Measurements from ENCODE around the gene IMMP2L.
"Not testable (repeated sequence)": the region's sequence is repeated elsewhere in the genome, so short reads cannot be mapped to it uniquely, and the experiment has no call there.

The IMMP2L gene

GRCh38 chr7:111324776-111325175, 237.5 kb downstream of the IMMP2L start:
- DNase-seq, result no peak

DNA sequence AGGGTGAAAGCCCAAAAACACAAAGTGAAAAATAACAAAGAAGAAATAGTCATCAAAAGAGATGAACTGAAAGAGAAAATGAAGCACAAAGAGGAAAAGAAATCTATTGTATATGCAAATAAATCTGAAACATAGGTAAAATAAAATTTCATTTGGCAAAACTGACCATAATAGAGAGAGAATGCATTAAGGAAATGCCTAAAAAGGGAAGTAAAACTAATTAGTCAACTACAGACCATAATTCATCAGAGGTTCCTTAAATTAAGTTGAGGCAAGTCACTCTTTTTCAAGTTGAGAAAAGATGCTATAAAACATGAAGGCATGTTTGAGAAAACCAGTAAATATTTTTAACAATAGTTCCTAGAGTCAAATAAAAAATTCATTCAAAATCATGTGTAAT, 238.1 kb downstream of the IMMP2L start:
- DNase-seq, result no peak

GRCh38 chr7:111323670-111324069, 238.6 kb downstream of the IMMP2L start:
- not testable (repeated sequence) for DNase-seq

GRCh38 chr7:111320133-111320532, 242.2 kb downstream of the IMMP2L start:
- no peak for DNase-seq

- DNase-seq, result no peak
These were observed 249.3 kb downstream of the IMMP2L start for GRCh38 chr7:111312966-111313365.

DNA sequence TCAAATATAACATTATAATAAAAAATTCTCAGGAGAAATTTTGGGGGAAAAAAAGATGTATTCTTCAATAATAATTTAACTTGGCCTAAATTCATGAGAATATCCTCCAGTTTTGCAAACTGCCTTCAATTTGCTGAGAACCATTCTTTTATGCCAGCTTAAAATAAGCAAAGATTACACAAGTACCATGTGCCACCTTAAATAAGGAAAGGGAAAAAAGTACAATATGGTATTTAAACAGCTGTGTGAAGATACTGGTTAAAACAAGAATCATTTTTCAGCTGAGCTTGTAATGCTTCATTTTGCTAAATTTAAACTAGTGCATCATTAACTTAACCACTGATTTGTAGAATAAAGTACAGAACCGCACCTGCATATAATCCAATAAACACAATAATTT, 253.6 kb downstream of the IMMP2L start:
- DNase-seq, result no peak

- no peak for DNase-seq
These were observed 260.4 kb downstream of the IMMP2L start for GRCh38 chr7:111301891-111302290.

- no peak for DNase-seq
These were observed 267.8 kb downstream of the IMMP2L start for GRCh38 chr7:111294494-111294893.

DNA sequence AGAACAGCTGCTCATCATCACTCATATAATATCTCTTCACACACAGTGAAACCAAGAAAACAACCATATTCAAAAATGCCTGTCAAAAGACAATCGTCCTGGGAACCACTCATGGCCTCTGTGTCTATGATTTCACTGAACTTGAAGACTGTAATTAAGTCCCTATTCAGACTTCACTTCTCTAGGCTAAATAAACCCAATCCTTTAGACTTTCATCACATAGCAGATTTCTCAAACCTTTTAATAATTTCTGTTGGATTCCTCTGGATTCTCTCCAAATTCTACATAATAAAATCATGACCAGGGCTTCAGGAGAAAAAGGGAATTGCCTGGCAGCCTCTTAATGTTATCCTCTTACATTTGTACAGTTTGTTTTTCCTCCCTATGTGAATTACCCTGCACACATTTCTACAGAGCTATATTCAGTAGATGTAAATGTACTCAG, 270.2 kb downstream of the IMMP2L start:
- peak; percentile 95 for DNase-seq

GRCh38 chr7:111290982-111291381, 271.3 kb downstream of the IMMP2L start:
- DNase-seq, result no peak

DNA sequence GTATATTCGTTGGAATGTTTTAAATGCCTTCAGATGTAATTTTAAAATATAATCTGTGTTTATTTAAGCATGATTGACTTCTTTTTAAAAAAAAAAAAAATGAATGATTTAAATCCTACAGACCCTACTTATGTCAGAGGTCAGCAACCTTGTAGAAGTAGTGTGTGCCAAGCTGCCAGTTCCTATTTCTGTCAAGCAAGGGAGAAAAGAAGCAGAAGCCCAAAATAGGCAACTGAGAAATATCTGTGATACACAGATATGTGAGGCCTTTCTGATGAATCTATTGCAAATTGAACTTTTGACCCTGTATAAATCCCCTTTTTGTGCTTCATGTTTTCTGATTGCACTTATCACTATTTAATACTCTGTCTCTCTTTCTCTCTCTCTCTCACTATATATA, 271.9 kb downstream of the IMMP2L start:
- no peak for DNase-seq

DNA sequence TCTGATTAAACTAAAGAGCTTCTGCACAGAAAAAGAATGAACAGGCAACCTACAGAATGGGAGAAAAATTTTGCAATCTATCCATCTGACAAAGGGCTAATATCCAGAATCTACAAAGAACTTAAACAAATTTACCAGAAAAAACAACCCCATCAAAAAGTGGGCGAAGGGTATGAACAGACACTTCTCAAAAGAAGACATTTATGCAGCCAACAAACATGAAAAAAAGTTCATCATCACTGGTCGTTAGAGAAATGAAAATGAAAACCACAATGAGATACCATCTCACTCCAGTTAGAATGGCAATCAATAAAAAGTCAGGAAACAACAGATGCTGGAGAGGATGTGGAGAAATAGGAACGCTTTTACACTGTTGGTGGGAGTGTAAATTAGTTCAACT, 273.9 kb downstream of the IMMP2L start:
- DNase-seq, result not testable (repeated sequence)

DNA sequence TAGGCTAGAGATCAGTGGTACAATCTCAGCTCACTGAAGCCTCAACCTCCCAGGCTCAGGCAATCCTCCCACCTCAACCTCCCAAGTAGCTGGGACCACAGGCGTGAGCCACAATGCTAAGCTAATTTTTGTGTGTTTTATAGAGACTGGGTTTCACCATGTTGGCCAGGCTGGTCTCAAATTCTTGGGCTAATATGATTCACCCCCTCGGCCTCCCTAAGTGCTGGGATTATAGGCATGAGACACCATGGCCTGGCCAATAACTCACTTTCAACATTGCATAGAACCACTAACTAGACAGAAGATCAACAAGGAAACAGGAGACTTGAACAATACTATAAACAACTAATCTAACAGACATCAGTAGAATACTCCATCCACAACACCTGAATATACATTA, 279.7 kb downstream of the IMMP2L start:
- no peak for DNase-seq

DNA sequence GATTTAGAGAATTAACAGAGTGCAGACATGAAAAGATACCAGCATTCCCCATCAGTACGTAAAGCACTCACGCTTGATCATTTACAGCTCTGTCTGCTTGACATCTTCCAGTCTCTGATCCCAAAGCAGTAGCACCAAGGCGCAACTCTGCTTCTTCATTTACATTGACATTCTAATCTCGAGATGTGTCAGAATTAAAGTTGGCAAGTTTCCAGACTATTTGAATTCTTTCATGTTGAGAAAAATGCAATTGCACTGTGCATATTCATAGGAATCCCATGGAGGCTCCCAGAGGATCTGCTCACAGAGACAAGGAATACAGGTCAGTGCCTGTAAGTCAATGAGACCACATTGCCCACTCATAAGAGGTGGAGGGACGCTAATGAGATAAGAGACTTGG, 287.4 kb downstream of the IMMP2L start:
- no peak for DNase-seq

DNA sequence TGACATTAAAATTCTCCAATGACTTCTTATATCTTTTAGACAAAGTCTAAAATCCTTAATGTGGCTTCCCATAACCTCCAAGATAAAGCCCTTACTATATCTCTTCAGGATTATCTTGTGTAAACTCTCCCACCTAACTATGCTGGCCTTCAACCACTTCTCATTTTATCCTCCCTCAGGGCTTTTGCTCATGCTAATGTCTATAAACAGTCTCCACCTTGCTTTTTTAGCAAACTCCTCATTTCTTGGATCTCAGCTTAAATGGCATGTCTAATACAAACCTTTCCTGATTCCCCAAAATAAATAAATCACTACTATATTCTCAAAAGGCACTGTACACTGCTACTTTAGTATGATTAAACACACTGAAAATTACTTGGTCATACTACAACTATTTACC, 290.2 kb downstream of the IMMP2L start:
- no peak for DNase-seq

DNA sequence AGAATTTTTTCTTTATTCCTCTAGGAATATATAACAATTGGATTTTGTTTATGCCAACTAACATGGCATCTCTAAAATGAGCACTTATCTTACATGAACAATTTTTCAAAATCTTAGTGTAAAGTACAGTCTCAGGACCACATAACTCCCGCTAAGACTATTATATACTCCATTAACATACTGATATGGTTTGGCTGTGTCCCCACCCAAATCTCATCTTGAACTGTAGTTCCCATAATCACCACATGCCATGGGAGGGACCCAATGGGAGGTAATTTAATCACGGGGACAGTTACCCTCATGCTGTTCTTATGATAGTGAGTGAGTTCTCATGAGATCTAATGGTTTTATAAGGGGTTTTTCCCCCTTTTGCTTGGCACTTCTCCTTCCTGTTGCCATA, 291.5 kb downstream of the IMMP2L start:
- DNase-seq, result not testable (repeated sequence)

- DNase-seq, result no peak
These were observed 293.4 kb downstream of the IMMP2L start for GRCh38 chr7:111268941-111269340.

DNA sequence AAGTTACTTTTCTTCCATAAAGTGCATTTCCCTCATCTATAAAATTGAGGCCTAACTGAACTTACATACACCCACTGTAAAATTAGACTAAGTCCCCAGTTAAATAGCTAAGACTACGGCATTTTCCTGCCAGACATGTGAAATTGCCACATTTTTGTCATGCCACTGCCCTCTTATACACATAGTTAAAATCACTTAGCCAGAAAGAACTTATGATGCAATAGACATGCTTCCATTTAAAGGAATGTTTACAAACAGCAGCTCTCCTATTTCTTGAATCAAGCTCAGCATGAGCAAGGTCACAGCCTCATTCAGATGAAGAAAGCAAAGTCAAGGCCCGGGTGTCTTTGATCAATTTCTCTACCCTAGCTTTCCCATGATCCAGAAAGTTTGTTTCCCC, 295.7 kb downstream of the IMMP2L start:
- DNase-seq, result no peak

- DNase-seq, result no peak
These were observed 296.9 kb downstream of the IMMP2L start for GRCh38 chr7:111265394-111265793.

DNA sequence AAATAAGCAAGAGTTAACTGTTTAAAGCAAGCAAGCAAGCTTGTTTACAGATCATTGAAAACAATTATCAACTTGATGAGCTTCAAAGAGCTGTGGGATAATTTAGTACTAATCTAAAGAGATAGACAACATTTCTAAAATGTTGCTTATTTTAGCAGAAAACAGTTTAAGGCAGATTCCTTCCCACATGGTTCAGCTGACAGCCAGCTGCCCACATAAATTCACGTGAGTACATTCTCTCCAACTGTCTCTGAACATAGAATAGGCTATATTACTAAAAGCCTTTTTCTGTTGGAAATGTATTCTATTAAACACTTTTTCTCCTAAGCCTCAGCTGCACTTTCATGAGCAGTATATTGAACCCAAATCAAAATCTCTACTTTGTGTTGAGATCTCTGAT, 297.3 kb downstream of the IMMP2L start:
- no peak for DNase-seq

DNA sequence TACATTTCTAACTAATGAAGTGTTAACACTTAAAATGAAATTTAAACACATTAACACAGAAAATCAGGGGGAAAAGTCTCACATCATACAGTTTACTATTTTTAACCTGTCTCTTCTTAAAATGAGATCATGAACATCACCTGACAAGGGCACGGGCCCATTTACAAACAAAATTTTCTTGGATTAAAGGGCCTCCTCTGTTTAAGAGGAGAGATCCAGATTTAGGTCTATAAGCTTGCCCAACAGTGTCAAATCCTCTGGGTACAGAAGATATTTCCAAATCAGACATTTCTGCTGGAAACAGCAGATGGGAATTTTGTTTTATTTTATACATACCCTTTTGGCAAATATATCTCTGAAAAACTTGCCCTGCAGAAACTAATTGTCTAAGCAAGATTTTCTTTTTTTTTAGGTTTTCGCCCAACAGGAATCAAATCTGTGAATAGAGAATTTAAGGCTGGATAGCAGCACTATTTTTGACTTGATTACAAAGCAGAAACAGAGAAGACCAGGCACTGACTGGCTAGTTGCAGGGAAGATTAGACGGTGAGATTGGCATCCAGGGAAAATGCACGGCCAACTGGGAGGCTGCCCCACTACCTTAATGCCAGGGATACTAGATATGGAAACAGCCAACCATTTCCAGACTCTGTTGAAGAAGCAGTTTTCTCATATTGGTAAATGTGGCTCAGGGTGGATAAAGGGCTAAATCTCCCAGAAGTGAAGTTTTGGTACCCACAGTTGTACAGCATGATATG, 298.0 kb downstream of the IMMP2L start:
- no peak for DNase-seq

- no peak for DNase-seq
These were observed 299.8 kb downstream of the IMMP2L start for GRCh38 chr7:111262293-111263116.

DNA sequence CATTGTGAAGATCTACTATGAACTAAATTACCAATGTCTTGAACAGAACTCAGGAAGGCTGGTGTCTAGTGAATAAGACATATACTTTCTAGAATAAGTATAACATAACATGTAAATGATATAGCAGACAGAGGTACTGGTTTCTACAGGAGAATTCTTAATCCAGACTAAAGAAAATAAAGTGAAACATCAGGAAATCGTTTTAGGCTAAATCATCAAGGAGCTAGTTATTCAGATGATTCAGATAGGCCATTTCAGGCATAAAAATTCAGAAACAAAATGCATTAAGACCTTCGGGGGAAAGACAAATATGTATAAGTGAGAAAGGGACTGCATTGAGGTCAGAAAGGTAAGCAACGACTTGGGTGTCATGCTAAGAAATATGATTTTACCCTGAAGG, 300.8 kb downstream of the IMMP2L start:
- no peak for DNase-seq

GRCh38 chr7:111259991-111260390, 302.3 kb downstream of the IMMP2L start:
- no peak for DNase-seq
